T follicular helper cell (primary cell): ENCODE data around the gene SPATA13.

Source experiments
- DNase-seq: peaks from one replicate; pipeline ENCODE4 v3.0.0-alpha.2; 2020; ENCODE audit warnings: low read depth

The SPATA13 gene

GRCh38 chr13:24253520-24254145 lies 93.1 kb downstream of the SPATA13 start:
- no peak for DNase-seq

GRCh38 chr13:24254146-24254841 lies 93.8 kb downstream of the SPATA13 start:
- DNase-seq: peak; percentile 67

- DNase-seq: no peak
Observed at GRCh38 chr13:24257497-24257896, 97.0 kb downstream of the SPATA13 start.

DNA sequence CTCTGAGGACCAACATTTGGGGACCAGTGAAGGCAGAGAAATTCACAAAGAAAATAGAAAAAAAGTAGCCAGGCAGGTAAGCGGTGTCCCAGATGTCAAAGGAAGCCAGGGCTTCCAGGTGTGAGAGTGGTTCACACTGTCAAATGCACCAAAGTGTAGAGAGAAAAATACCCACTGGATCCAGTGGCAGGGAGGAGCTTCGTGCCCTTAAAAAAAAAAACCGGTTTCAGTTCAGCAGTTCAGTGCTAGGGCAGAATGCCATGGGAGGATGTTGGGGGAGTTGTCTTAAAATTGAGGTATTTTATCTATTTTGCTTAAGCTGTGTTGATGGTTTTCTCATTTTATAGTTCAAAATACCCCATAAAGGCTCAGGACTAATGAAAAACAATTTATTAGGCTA lies 101.0 kb downstream of the SPATA13 start:
- DNase-seq: peak; percentile 16

GRCh38 chr13:24263632-24264031 lies 103.1 kb downstream of the SPATA13 start:
- DNase-seq: no peak

DNA sequence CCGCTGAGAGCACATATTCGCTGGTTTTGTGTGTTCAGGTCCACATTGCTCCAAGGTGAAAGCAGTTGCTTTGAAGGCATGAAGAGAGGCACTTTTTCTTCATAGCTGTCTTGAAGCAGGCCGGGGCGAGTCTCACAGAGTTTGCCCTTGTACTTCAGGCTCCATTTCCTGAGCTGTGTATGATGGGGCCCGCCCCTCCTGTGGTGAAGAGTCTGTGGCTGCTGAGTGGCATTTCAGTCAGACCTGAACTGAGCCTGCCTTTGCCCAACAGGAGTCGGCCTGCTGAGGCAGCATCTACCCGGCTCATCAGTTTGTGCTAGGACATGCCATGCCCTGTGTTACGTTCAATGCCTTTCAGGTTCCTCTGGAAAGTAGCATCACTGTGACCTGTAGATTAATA lies 104.5 kb downstream of the SPATA13 start:
- peak; percentile 74 for DNase-seq

DNA sequence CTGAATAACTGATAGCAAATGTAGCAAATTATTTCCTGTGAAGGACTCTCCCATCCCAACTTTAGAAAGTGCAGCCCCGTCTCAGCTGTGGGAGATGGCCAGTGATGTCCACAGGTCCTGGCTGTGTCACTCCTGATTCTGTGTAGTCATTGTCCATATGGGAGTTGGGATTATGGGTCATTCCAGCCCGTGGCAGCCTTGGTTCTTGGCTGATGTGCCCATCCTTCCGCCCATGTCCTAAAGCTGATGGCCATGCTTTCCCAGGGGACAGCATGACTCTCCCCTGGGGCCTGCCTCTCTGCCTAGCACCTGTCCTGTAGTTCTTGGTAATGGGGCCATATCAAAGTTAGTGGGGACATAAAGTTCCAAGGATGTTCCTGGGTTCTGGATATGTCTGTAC lies 104.9 kb downstream of the SPATA13 start:
- DNase-seq: no peak

- DNase-seq: no peak
Observed at GRCh38 chr13:24267274-24267673, 106.8 kb downstream of the SPATA13 start.

GRCh38 chr13:24267801-24268200 lies 107.3 kb downstream of the SPATA13 start:
- no peak for DNase-seq

DNA sequence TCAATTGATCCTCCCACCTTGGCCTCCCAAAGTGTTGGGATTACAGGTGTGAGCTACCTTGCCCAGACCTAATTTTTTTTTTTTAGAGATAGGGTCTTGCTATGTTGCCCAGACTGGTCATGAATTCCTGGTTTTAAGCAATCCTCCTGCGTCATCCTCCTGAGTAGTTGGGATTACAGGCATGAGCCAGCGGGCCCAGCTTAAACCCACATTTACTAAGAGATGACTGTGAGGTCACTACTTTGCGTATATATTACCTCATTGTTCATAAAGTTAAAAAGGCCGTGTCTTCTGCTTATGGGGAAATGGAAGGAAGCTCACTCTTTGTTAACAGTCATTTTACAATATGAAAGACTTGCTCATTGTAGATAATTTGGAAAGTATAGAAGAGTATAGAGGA lies 109.3 kb downstream of the SPATA13 start:
- no peak for DNase-seq

- peak; percentile 37 for DNase-seq
Observed at GRCh38 chr13:24270639-24271141, 110.2 kb downstream of the SPATA13 start.

GRCh38 chr13:24271231-24271600 lies 110.7 kb downstream of the SPATA13 start:
- no peak for DNase-seq

DNA sequence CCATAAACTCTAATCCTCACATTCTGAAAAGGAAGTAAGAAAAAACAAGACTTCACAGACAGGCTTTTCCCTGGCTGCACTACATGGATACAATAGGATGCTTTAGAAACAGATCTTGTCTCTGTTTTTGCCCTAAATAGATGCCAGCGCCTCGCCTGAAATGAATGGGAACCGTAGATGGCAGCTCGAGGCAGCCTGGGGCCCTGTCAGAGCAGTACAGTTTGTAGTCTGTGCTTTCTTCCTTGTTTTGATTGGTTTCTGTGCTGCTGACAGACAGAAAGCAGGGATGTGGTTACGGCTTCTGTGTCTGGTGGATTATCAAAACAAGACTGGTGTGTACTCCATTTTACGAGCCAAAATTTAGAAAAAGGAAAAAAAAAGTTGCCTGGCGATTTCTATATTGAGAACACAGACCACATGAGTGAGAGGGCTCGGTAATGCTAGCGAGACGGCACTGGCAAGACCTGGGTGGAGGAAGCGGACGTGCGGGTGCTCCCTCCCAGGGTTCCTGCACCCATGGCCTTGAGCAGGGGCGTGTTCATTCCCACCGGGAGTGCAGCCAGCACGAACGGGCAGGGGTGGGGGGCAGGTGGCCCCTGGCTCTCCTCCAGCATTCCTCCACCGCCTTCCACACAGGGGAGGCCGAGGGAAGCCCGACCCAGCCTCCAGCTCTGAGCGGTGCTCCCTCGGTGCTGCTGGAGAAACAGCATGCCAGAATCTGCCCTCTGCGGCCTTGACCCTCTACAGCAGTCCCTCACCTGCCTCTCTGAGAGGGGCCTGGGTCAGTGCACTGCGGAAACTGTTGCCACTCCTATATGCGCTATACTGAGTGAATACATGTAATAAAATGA lies 111.3 kb downstream of the SPATA13 start:
- peak; percentile 66 for DNase-seq

- DNase-seq: peak; percentile 21
Observed at GRCh38 chr13:24272452-24273161, 112.1 kb downstream of the SPATA13 start.

- no peak for DNase-seq
Observed at GRCh38 chr13:24273926-24274325, 113.4 kb downstream of the SPATA13 start.

DNA sequence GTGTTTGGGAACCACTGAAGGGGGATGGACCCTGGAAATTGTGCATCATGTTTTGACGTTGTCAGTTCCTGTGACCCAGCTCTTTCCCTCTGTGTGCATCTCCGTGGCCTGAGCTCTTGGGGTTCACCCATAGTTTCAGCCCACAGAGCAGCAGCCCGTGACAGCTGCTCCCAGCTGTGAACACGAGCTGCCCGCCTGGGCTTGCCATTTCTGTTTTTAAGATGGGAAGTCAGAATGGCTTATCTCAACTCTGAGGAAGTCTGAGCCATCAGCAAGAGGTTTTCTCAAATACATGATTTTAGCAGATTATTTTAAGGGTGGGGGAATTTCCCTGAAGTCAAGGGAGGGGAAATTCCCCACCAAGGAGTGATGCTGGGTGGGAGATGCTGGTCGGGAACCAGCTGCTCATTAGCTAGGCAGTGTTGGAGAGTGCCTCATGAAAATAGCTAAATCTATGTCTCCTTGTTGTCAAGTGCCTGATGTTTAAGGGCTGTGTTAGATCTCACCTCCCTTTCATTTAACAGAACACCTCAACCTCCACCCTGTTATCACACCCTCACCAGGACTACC lies 114.0 kb downstream of the SPATA13 start:
- peak; percentile 47 for DNase-seq

DNA sequence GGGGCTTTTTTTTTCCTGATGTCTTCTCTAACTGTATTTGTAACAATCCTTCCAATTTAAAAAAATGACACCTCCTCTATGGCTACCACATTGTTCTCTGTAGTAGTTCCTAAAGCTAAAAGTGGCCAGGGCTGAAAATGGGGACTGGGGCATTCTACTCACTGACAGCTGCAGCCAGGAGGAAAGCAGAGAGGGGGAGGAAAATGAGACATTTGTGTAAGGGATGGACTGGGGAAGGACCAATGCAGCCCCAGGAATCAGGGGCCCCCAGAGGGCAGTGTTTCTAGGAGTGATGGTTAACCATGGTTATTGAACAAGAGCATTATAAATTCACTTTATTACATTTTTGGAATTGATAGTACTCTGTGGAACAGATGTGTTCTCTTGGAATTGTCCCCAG lies 114.5 kb downstream of the SPATA13 start:
- no peak for DNase-seq

DNA sequence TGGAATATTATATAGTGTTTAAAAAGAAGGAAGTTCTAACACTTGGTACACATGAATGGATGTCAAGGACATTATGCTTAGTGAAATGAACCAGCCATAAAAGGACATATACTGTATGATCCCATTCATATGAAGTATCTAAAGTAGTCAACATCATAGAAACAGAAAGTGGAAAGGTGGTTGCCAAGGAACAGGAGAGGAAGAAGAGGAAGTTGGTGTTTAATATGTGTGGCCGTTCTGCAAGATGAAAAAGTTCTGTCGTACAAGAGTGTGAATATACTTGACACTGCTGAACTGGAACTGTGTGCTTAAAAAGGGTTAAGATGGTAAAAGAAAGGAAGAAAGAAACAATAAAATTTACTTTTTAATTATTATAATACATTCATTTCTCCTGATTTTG lies 115.8 kb downstream of the SPATA13 start:
- DNase-seq: no peak

GRCh38 chr13:24276861-24277260 lies 116.3 kb downstream of the SPATA13 start:
- DNase-seq: no peak

DNA sequence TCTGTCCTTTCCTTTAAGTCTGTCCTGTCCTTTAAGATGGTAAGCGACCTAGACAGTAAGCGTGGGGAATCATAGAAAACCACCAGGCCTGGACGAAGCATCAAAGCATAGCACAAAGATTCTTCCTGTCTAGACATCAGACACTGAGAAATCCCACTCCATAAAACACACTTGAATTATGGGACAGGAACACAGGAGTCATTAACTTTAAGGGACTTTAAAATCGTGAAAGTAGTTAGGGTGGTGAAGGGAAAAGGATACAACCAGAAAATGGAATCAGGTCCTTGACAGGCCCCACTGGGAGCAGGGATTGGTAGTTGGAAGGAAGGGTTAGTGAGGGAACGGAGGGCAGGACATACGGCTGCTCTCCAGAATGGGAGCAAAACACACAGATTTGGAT lies 117.2 kb downstream of the SPATA13 start:
- no peak for DNase-seq

DNA sequence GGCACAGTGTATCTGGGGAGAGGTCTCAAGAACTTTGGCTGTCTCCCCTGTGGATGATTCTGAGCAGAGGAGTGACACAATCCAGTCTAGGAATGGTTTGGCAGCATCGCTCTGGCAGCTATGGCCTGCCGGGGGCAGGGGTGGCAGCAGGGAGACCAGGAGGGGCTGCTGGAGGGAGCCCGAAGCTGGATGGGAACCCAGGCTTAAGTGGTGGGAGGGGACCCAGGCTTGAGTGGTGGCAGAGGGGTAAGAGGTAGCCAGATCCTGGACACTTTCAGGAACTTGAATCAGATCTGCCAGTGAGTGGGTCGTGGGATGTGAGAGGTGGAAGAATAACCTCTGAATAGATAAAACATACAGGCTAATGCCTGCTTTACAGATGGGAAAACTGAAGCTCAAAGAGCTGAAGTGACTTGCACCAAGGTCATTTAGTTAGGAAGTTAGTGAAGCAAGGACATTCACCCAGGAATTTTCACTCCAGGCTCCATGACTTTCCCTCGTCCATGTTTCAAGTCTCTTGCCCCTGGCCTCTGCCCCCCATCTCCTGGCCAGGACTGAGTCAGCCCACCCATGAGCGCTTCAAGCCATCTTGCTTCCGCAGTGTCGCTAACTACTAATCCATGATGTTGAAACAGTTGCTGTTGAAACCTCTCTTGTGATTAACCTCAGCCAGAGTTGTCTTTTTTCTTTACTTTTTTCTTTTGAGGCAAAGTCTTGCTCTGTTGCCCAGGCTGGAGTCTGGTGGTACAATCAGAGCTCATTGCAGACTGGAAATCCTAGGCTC lies 119.0 kb downstream of the SPATA13 start:
- no peak for DNase-seq
